ENCODE results near the gene EPHB2. TPM values are rescaled to one million over a fixed set of nuclear protein-coding genes. Genes with fewer than 3 reads are reported as not detected.

EPHB2 gene
- total and polyA plus RNA-seq, 2 of the 13 experiments (the other 11 are each of a cell fraction or from before 2014, with no cell fraction given), result 0.03 to 0.11 TPM

DNA sequence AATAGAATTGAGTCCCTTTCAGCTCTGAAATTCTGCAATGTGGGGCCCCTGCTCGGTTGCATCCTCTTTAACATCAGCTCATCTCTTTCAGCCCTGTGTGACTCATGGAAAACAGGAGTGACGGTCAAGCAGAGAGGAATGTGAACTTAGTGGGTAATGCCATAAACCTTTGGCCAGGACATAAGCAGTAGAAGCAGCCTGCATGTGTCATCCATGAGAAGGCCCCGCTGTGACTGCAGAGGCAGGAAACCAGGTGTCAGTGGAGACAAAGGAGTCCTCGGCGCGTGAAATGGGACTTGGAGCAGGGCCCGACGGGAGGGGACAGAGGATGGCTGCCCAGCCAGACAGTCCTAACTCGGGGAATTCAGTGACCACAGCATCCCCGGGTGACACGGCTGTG is 21.1 kb upstream of the EPHB2 start:
- Histone ChIP-seq H3K36me3 (replicated peaks in 1 of 2; ENCODE audit: control insufficient read depth in 1 of 2, insufficient read depth in 2 of 2, low read length in 2 of 2) (no peaks in the 10 kb centered on the region), H3K9me3 (ENCODE audit: low read length) (no peaks in the 10 kb centered on the region), H3K4me3 (replicated peaks in 1 of 3; ENCODE audit: insufficient read depth in 1 of 3, low read depth in 2 of 3, low read length in 3 of 3) (no peak overlapping the region), H3K79me2 (ENCODE audit: insufficient read depth, low read length) (no peaks in the 10 kb centered on the region), H3K4me2 (ENCODE audit: low read depth, low read length) (no peak overlapping the region), H3K27me3 (ENCODE audit: control insufficient read depth in 1 of 2, insufficient read depth in 2 of 2, low read length in 2 of 2) (peaks cover 0 to 10% of the 10 kb centered on the region in 2 experiments; a peak in 1 of 5 replicates), H4K20me1 (ENCODE audit: insufficient read depth, low read length) (no peaks in the 10 kb centered on the region), H2AFZ (ENCODE audit: low read length) (no peak overlapping the region), H3K9ac (ENCODE audit: insufficient read depth, low read depth, low read length) (no peak overlapping the region), H3K27ac (ENCODE audit: extremely low read length, insufficient read depth, low read length) (no peak overlapping the region), H3K4me1 (ENCODE audit: insufficient read depth, low read length) (no peaks in the 10 kb centered on the region)
- no peak for FAIRE-seq
- CTCF ChIA-PET (ENCODE audit: low intra/inter-chr PET ratio, low total read pairs), result no interaction called here
- peak; percentile 42 for DNase-seq (ENCODE audit: low spot score)
- peak; percentile 63 for ATAC-seq
- POLR2A ChIA-PET, result no interaction called here
- 0 out of 2 replicates have a peak, but pooled peaks have one; percentile 41 for TF ChIP-seq CREB1 (IDR thresholded peaks at IDR 0.05)
- no peak for TF ChIP-seq CREB1 (CRISPR knock-in tag; IDR thresholded peaks at IDR 0.05)
- TF ChIP-seq NFRKB (IDR thresholded peaks at IDR 0.05), result no peak
- no peak for TF ChIP-seq MXD4 (CRISPR knock-in tag; IDR thresholded peaks at IDR 0.05)
- TF ChIP-seq MNT (IDR thresholded peaks at IDR 0.05), result no peak
- TF ChIP-seq FOSL2 (CRISPR knock-in tag; IDR thresholded peaks at IDR 0.05), result peak; percentile 29; the same call in 1 of the 2 replicates
- no peak for TF ChIP-seq EHMT2 (IDR thresholded peaks at IDR 0.05; ENCODE audit: borderline replicate concordance, low read depth, low read length)
- TF ChIP-seq TEAD2 (CRISPR knock-in tag; IDR thresholded peaks at IDR 0.05), result no peak
- TF ChIP-seq ELF1 (CRISPR knock-in tag; IDR thresholded peaks at IDR 0.05), result no peak
- WGBS (ENCODE audit: low lambda C conversion rate), result 1% methylated on average over 8 of the region's 11 CpGs
- intact Hi-C loops (cut with micrococcal nuclease; ENCODE audit: unreplicated experiment) (no loop called here), in situ Hi-C loops (cut with HindIII; ENCODE audit: extremely low pct_ligation_motif_present, low pct_unique_long_range_greater_than_20kb) (no loop called here)
- no TSS peak for BruUV-seq (replicated peaks)

Data from HepG2 (cell line).